Suprapubic skin (tissue), 4 donors: Measurements from ENCODE around the gene USP43.

Source experiments
- EP300 ChIP-seq: sonication (generic); formaldehyde crosslinking; IDR thresholded peaks from one replicate; pipeline ENCODE4 v1.6.1; 2017; ENCODE audit warnings: antibody characterized with exemption
- POLR2A ChIP-seq, 2 donors: fragments of 450-650 bp; IDR thresholded peaks; one replicate each; pipeline ENCODE4 v1.6.1; 2017; ENCODE audit warnings: antibody characterized with exemption in 2 of 2, mild to moderate bottlenecking in 2 of 2, moderate library complexity in 2 of 2
- POLR2AphosphoS5 ChIP-seq, 3 donors: sonication (generic); formaldehyde crosslinking; IDR thresholded peaks; one replicate each; pipeline ENCODE4 v1.6.1; 2017; ENCODE audit warnings: antibody characterized with exemption in 3 of 3
- TF ChIP-seq, protein P1 (sequence below), 2 donors: fragments of 200-600 bp in 1 of 2; fragments of 450-650 bp in 1 of 2; sonication (generic) in 1 of 2; IDR thresholded peaks; one replicate each; pipeline ENCODE4 v1.5.1; 2016 to 2019; ENCODE audit warnings: antibody characterized with exemption in 2 of 2, mild to moderate bottlenecking in 1 of 2, moderate library complexity in 1 of 2

DNA sequence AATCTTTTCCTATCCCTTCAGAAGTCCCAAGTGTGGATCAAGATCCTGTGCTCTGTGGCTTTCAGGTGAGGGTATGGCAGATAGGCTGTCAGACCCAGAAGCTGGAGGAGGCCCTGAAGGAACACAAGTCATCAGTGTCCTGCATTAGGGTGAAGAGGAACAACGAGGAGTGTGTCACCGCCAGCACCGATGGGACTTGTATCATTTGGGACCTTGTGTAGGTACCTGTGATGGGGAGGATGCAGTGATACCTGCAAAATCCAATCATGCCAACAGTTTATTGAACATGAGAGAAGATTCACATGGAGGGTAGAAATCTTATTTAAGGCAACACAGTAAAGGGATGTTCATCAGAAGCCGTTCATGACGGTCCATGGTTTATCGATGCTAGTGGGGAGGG is 10.0 kb upstream of the USP43 start:
- no peak for TF ChIP-seq POLR2A (IDR thresholded peaks at IDR 0.05)
- TF ChIP-seq, protein P1, sequence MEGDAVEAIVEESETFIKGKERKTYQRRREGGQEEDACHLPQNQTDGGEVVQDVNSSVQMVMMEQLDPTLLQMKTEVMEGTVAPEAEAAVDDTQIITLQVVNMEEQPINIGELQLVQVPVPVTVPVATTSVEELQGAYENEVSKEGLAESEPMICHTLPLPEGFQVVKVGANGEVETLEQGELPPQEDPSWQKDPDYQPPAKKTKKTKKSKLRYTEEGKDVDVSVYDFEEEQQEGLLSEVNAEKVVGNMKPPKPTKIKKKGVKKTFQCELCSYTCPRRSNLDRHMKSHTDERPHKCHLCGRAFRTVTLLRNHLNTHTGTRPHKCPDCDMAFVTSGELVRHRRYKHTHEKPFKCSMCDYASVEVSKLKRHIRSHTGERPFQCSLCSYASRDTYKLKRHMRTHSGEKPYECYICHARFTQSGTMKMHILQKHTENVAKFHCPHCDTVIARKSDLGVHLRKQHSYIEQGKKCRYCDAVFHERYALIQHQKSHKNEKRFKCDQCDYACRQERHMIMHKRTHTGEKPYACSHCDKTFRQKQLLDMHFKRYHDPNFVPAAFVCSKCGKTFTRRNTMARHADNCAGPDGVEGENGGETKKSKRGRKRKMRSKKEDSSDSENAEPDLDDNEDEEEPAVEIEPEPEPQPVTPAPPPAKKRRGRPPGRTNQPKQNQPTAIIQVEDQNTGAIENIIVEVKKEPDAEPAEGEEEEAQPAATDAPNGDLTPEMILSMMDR (IDR thresholded peaks at IDR 0.05) = no peak
- no peak for TF ChIP-seq EP300
- no peak for TF ChIP-seq POLR2AphosphoS5 (IDR thresholded peaks at IDR 0.05)
